Measurements from ENCODE around the gene SGMS1. TPM values are rescaled to one million over a fixed set of nuclear protein-coding genes. Genes with fewer than 3 reads are reported as not detected.
A peak's percentile ranks its signal among the peaks of the same experiment; 100 is the strongest.

SGMS1 gene
- total and polyA plus RNA-seq, 2 donors: 14.7 to 25.5 TPM

DNA sequence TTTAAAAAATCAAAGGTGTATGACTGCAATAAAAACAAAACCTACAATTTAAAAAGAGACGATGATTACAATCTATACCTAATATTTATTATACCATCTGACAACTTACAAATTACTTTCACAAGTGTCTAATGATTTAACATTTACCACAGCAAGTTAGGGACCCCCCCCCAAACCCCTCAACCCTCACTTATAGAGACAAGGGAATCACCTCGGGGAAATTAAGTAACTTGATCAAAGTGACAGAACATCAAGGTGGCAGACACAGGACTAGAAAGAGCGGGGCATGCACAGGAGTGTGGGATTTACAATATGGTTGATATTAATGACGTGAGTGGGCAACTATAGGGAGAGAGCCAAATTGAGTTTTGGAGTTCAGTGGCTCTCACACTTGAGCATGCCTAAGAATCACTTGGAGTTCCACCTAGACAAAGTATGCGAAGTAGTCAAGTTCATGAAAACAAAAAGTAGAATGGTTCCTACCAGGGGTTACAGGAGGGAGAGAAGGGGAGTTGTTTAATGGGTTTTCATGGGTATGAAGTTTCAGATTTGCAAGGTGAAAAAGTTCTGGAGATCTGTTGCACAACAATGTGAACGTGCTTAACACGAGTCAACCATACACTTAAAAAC, 43.4 kb downstream of the SGMS1 start:
- H3K9me3 ChIP-seq (ENCODE audit: control insufficient read depth in 2 of 2, insufficient read depth in 1 of 2, low read length in 1 of 2): no peaks in the 10 kb centered on the region
- no peaks in the 10 kb centered on the region for H3K27me3 ChIP-seq (ENCODE audit: control insufficient read depth in 2 of 2, insufficient read depth in 1 of 2, low read length in 1 of 2)
- WGBS: 96% methylated on average over 7 of the region's 7 CpGs
- H3K36me3 ChIP-seq (ENCODE audit: control insufficient read depth in 2 of 2, insufficient read depth in 2 of 2, low read length in 1 of 2): peaks cover 0 to 2% of the 10 kb centered on the region in 2 donors
- DNase-seq (ENCODE audit: low read depth in 6 of 9, low spot score in 9 of 9): no peak
- peaks cover 0 to 3% of the 10 kb centered on the region in 2 donors for H3K4me1 ChIP-seq (ENCODE audit: control insufficient read depth in 2 of 2, insufficient read depth in 2 of 2, low read length in 2 of 2)
- no peak overlapping the region for H3K27ac ChIP-seq (ENCODE audit: low read depth in 1 of 2, low read length in 1 of 2)
- no peak overlapping the region for H3K4me3 ChIP-seq (ENCODE audit: low read length in 2 of 2)

DNA sequence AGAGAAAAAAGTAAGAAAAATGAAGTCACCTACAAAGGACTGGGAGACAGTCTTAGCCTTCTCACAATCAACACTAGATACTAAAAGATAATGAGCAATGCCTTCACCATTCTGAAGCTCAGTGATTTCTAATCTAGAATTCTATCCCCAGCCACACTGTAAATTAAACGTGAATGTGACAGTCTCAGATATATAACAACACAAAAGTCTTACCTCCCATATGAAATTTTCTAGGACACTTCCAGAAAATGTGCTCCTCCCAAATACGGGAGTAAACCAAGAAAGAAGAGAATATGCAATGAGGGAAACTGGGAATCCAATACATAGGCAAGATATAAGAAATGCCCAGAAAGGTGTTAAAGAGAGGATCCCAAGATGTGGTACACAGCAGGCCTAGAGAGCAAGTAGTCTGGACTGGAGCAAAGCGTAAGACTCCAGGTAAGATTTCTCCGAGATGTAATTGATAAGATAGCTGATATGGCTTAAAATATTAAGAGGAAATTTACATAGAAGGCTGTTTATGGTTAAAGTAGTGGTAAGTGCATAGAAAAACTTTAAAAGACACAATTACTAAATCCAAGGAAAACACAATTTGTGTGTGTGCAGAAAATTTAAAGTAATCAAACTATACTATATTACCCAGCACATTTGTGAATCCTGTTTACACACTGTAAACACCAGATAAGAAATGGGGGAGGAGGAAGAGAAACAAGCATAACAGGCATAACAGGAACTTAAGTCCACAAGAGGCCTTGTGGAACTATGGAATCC, 44.1 kb downstream of the SGMS1 start:
- no peak for DNase-seq (ENCODE audit: low read depth in 6 of 9, low spot score in 9 of 9)
- H3K27ac ChIP-seq (ENCODE audit: low read depth in 1 of 2, low read length in 1 of 2): no peak overlapping the region

GRCh38 chr10:50578949-50579348, 44.8 kb downstream of the SGMS1 start:
- Histone ChIP-seq H3K27ac (ENCODE audit: low read depth in 1 of 2, low read length in 1 of 2) (no peak overlapping the region), H3K27me3 (ENCODE audit: control insufficient read depth in 2 of 2, insufficient read depth in 1 of 2, low read length in 1 of 2) (no peaks in the 10 kb centered on the region), H3K4me3 (ENCODE audit: low read length in 2 of 2) (no peak overlapping the region), H3K36me3 (ENCODE audit: control insufficient read depth in 2 of 2, insufficient read depth in 2 of 2, low read length in 1 of 2) (peaks cover 0 to 2% of the 10 kb centered on the region in 2 donors), H3K4me1 (ENCODE audit: control insufficient read depth in 2 of 2, insufficient read depth in 2 of 2, low read length in 2 of 2) (peaks cover 0 to 3% of the 10 kb centered on the region in 2 donors), H3K9me3 (ENCODE audit: control insufficient read depth in 2 of 2, insufficient read depth in 1 of 2, low read length in 1 of 2) (no peaks in the 10 kb centered on the region)
- DNase-seq (ENCODE audit: low read depth in 6 of 9, low spot score in 9 of 9): no peak
- WGBS: 98% methylated on average over 2 of the region's 2 CpGs

More for the DNA sequence above, 44.1 kb downstream of the SGMS1 start:
- H3K9me3 ChIP-seq (ENCODE audit: control insufficient read depth in 2 of 2, insufficient read depth in 1 of 2, low read length in 1 of 2): no peaks in the 10 kb centered on the region
- no peaks in the 10 kb centered on the region for H3K27me3 ChIP-seq (ENCODE audit: control insufficient read depth in 2 of 2, insufficient read depth in 1 of 2, low read length in 1 of 2)
- H3K4me3 ChIP-seq (ENCODE audit: low read length in 2 of 2): no peak overlapping the region
- WGBS: 99% methylated on average over 4 of the region's 4 CpGs
- H3K4me1 ChIP-seq (ENCODE audit: control insufficient read depth in 2 of 2, insufficient read depth in 2 of 2, low read length in 2 of 2): peaks cover 0 to 3% of the 10 kb centered on the region in 2 donors
- H3K36me3 ChIP-seq (ENCODE audit: control insufficient read depth in 2 of 2, insufficient read depth in 2 of 2, low read length in 1 of 2): peaks cover 0 to 2% of the 10 kb centered on the region in 2 donors

GRCh38 chr10:50577681-50578350, 45.9 kb downstream of the SGMS1 start:
- Histone ChIP-seq H3K36me3 (ENCODE audit: control insufficient read depth in 2 of 2, insufficient read depth in 2 of 2, low read length in 1 of 2) (peaks cover 0 to 2% of the 10 kb centered on the region in 2 donors), H3K9me3 (ENCODE audit: control insufficient read depth in 2 of 2, insufficient read depth in 1 of 2, low read length in 1 of 2) (no peaks in the 10 kb centered on the region), H3K4me3 (ENCODE audit: low read length in 2 of 2) (no peak overlapping the region), H3K27me3 (ENCODE audit: control insufficient read depth in 2 of 2, insufficient read depth in 1 of 2, low read length in 1 of 2) (no peaks in the 10 kb centered on the region), H3K4me1 (ENCODE audit: control insufficient read depth in 2 of 2, insufficient read depth in 2 of 2, low read length in 2 of 2) (peaks cover 0 to 3% of the 10 kb centered on the region in 2 donors), H3K27ac (ENCODE audit: low read depth in 1 of 2, low read length in 1 of 2) (no peak overlapping the region)
- WGBS: 64% methylated on average over 7 of the region's 7 CpGs
- DNase-seq (ENCODE audit: low read depth in 6 of 9, low spot score in 9 of 9): no peak

GRCh38 chr10:50577010-50577409, 46.7 kb downstream of the SGMS1 start:
- Histone ChIP-seq H3K27me3 (ENCODE audit: control insufficient read depth in 2 of 2, insufficient read depth in 1 of 2, low read length in 1 of 2) (no peaks in the 10 kb centered on the region), H3K36me3 (ENCODE audit: control insufficient read depth in 2 of 2, insufficient read depth in 2 of 2, low read length in 1 of 2) (no peaks in the 10 kb centered on the region), H3K4me1 (ENCODE audit: control insufficient read depth in 2 of 2, insufficient read depth in 2 of 2, low read length in 2 of 2) (peaks cover 0 to 3% of the 10 kb centered on the region in 2 donors), H3K27ac (ENCODE audit: low read depth in 1 of 2, low read length in 1 of 2) (no peak overlapping the region), H3K4me3 (ENCODE audit: low read length in 2 of 2) (no peak overlapping the region), H3K9me3 (ENCODE audit: control insufficient read depth in 2 of 2, insufficient read depth in 1 of 2, low read length in 1 of 2) (no peaks in the 10 kb centered on the region)
- DNase-seq (ENCODE audit: low read depth in 6 of 9, low spot score in 9 of 9): no peak
- WGBS: 97% methylated on average over 2 of the region's 2 CpGs

- WGBS: 97% methylated on average over 4 of the region's 4 CpGs
- H3K36me3 ChIP-seq (ENCODE audit: control insufficient read depth in 2 of 2, insufficient read depth in 2 of 2, low read length in 1 of 2): no peaks in the 10 kb centered on the region
- no peak overlapping the region for H3K4me3 ChIP-seq (ENCODE audit: low read length in 2 of 2)
- H3K9me3 ChIP-seq (ENCODE audit: control insufficient read depth in 2 of 2, insufficient read depth in 1 of 2, low read length in 1 of 2): no peaks in the 10 kb centered on the region
- peak overlapping the region in 1 of 2 donors; percentile 18 for H3K27ac ChIP-seq (ENCODE audit: low read depth in 1 of 2, low read length in 1 of 2)
- DNase-seq (ENCODE audit: low read depth in 6 of 9, low spot score in 9 of 9): no peak
- no peaks in the 10 kb centered on the region for H3K27me3 ChIP-seq (ENCODE audit: control insufficient read depth in 2 of 2, insufficient read depth in 1 of 2, low read length in 1 of 2)
- peaks cover 0 to 3% of the 10 kb centered on the region in 2 donors for H3K4me1 ChIP-seq (ENCODE audit: control insufficient read depth in 2 of 2, insufficient read depth in 2 of 2, low read length in 2 of 2)
These were observed 47.4 kb downstream of the SGMS1 start for GRCh38 chr10:50576245-50576815.

DNA sequence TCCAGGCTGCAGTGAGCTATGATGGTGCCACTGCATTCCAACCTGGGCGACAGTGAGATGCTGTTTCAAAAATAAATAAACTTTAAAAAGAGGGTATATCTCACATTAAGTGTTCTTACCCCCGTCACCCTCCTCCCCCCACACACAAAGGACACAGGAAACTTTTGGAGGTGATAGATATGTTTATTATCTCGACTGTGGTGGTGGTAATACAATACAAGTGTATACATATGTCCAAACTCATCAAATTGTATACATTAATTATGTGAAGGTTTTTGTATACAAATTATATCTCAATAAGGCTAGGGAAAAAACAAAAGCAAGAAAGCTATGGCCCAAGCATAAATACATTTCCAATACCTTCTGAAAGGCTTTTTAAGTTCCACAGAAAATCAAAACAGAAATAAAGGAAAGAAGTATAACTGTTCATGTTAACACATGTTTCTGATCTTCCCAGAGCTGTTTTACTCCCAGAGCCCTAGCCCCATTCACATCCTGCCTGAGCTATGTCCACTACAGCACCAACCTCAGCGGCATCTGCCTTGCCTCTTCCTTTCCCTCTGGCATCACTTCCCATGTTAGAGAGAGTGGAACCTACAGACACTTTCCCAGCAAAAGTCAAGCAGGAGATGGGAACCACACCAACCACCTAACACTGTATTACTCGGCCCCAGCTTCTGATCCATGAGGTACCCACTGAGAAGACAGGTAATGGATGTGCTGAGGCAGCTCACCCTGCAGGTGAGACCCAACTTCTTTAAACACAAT, 48.1 kb downstream of the SGMS1 start:
- Histone ChIP-seq H3K36me3 (ENCODE audit: control insufficient read depth in 2 of 2, insufficient read depth in 2 of 2, low read length in 1 of 2) (no peaks in the 10 kb centered on the region), H3K4me1 (ENCODE audit: control insufficient read depth in 2 of 2, insufficient read depth in 2 of 2, low read length in 2 of 2) (peaks cover 0 to 3% of the 10 kb centered on the region in 2 donors), H3K4me3 (ENCODE audit: low read length in 2 of 2) (no peak overlapping the region), H3K27ac (ENCODE audit: low read depth in 1 of 2, low read length in 1 of 2) (no peak overlapping the region), H3K27me3 (ENCODE audit: control insufficient read depth in 2 of 2, insufficient read depth in 1 of 2, low read length in 1 of 2) (no peaks in the 10 kb centered on the region), H3K9me3 (ENCODE audit: control insufficient read depth in 2 of 2, insufficient read depth in 1 of 2, low read length in 1 of 2) (no peaks in the 10 kb centered on the region)
- 97% methylated on average over 5 of the region's 5 CpGs for WGBS
- no peak for DNase-seq (ENCODE audit: low read depth in 6 of 9, low spot score in 9 of 9)

GRCh38 chr10:50574931-50575330, 48.8 kb downstream of the SGMS1 start:
- no peak overlapping the region for H3K27ac ChIP-seq (ENCODE audit: low read depth in 1 of 2, low read length in 1 of 2)
- H3K4me3 ChIP-seq (ENCODE audit: low read length in 2 of 2): no peak overlapping the region
- DNase-seq (ENCODE audit: low read depth in 6 of 9, low spot score in 9 of 9): no peak
- no peaks in the 10 kb centered on the region for H3K36me3 ChIP-seq (ENCODE audit: control insufficient read depth in 2 of 2, insufficient read depth in 2 of 2, low read length in 1 of 2)
- no peaks in the 10 kb centered on the region for H3K27me3 ChIP-seq (ENCODE audit: control insufficient read depth in 2 of 2, insufficient read depth in 1 of 2, low read length in 1 of 2)
- no peaks in the 10 kb centered on the region for H3K9me3 ChIP-seq (ENCODE audit: control insufficient read depth in 2 of 2, insufficient read depth in 1 of 2, low read length in 1 of 2)
- H3K4me1 ChIP-seq (ENCODE audit: control insufficient read depth in 2 of 2, insufficient read depth in 2 of 2, low read length in 2 of 2): peaks cover 0 to 3% of the 10 kb centered on the region in 2 donors
- 97% methylated on average over 5 of the region's 5 CpGs for WGBS
